Lower lobe of right lung (tissue), 2 donors: ENCODE data around the gene CHRND. TPM values are rescaled to one million over a fixed set of nuclear protein-coding genes. Genes with fewer than 3 reads are reported as not detected.

Experiments used
- ATAC-seq, 2 donors: fragments of 200-7000 bp; cut with Tn5 transposase; one replicate each; pipeline ENCODE4 v1.9.1; 2020 to 2022; ENCODE audit warnings: mild to moderate bottlenecking in 2 of 2, moderate library complexity in 2 of 2
- DNase-seq: peaks from one replicate; pipeline ENCODE4 v3.0.0-alpha.2; 2020
- H3K27ac ChIP-seq: fragments of 200-600 bp; one replicate; pipeline ENCODE4 v1.8.0; 2022
- H3K27me3 ChIP-seq: fragments of 200-600 bp; one replicate; pipeline ENCODE4 v1.8.0; 2022; ENCODE audit warnings: low read depth
- H3K36me3 ChIP-seq: fragments of 200-600 bp; one replicate; pipeline ENCODE4 v1.8.0; 2022; ENCODE audit warnings: mild to moderate bottlenecking
- H3K4me1 ChIP-seq: fragments of 200-600 bp; one replicate; pipeline ENCODE4 v1.8.0; 2022
- H3K4me3 ChIP-seq: fragments of 200-600 bp; one replicate; pipeline ENCODE4 v1.8.0; 2022; ENCODE audit warnings: mild to moderate bottlenecking
- H3K9me3 ChIP-seq: fragments of 200-600 bp; one replicate; pipeline ENCODE4 v1.8.0; 2022
- intact Hi-C: fragments of 100-400 bp; cut with DNase I; formaldehyde crosslinking; loops from one replicate; pipeline ENCODE4 v1.11.0; 2022
- total RNA-seq: library from RNA; stranded (reverse); fragmentation: NEBNext Ultra II Directional; extraction: Animal tissue kit (Norgen Biotek cat#: 25700); gene quantifications from one replicate; pipeline ENCODE4 v1.2.1, GENCODE V29; 2021
- TF ChIP-seq, protein P1 (sequence below): fragments of 200-600 bp; IDR thresholded peaks from one replicate; pipeline ENCODE4 v1.8.0; 2022; ENCODE audit warnings: antibody characterized with exemption, mild to moderate bottlenecking
- donor health status: DM: no; HTN: yes; CAD: no; lungs with severe emphysema.

The CHRND gene
- total RNA-seq, 1 donor from 2014 or later, result not detected

GRCh38 chr2:232487385-232488096, 38.4 kb upstream of the CHRND start, which contains the start of gene ECEL1:
TSS of gene ECEL1 (minus strand) at chr2:232487834. CDS start at chr2:232486653, 1,181 bp downstream.
- intact Hi-C loops, result no loop called here
- peak within 1 kb of the TSS; percentile 11 for H3K4me3 ChIP-seq
- TF ChIP-seq, protein P1, sequence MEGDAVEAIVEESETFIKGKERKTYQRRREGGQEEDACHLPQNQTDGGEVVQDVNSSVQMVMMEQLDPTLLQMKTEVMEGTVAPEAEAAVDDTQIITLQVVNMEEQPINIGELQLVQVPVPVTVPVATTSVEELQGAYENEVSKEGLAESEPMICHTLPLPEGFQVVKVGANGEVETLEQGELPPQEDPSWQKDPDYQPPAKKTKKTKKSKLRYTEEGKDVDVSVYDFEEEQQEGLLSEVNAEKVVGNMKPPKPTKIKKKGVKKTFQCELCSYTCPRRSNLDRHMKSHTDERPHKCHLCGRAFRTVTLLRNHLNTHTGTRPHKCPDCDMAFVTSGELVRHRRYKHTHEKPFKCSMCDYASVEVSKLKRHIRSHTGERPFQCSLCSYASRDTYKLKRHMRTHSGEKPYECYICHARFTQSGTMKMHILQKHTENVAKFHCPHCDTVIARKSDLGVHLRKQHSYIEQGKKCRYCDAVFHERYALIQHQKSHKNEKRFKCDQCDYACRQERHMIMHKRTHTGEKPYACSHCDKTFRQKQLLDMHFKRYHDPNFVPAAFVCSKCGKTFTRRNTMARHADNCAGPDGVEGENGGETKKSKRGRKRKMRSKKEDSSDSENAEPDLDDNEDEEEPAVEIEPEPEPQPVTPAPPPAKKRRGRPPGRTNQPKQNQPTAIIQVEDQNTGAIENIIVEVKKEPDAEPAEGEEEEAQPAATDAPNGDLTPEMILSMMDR, result no peak
- no peaks in the 10 kb centered on the region for H3K9me3 ChIP-seq
- no peak for ATAC-seq
- DNase-seq, result no peak
- H3K27ac ChIP-seq, result no peak within 1 kb of the TSS
- peaks cover 8% of the 10 kb centered on the region for H3K4me1 ChIP-seq
- H3K27me3 ChIP-seq, result peaks cover 75% of the 10 kb centered on the region
- no peaks in the 10 kb centered on the region for H3K36me3 ChIP-seq

- H3K9me3 ChIP-seq, result no peaks in the 10 kb centered on the region
- no peak overlapping the region for H3K27ac ChIP-seq
- peaks cover 69% of the 10 kb centered on the region for H3K27me3 ChIP-seq
- TF ChIP-seq, protein P1, result no peak
- peaks cover 8% of the 10 kb centered on the region for H3K4me1 ChIP-seq
- no peak overlapping the region for H3K4me3 ChIP-seq
- ATAC-seq (no peak), DNase-seq (peak; percentile 34)
- H3K36me3 ChIP-seq, result no peaks in the 10 kb centered on the region
- intact Hi-C loops, result no loop called here
These were observed 37.8 kb upstream of the CHRND start for GRCh38 chr2:232488097-232488711.

DNA sequence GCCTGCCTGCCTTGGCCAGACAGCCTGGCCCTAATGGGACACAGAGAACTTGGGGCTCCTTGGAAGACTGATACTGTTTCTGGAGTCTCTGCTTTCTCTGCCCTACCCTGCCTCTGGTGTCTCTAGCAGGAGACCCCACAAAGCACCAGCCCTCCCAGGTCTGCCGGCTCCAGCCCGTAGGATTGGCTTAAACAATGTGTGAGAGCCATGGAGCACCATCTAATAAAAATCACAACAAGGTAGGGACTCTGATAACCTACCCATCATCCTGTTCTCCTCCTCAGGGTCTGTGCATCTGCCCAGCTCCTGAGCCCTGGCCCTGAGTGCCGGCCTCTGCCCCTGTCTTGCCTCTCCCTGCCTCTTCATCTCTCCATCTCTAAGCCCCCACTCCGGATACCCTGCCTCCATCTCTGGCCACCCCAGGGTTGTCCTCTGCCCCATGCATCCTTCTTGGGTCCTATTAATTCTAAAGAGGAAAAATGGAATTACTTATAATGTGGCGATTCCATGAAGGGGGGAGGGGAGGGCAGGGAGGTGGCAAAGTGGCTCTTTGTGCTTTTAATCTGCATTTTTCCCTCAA, 37.1 kb upstream of the CHRND start:
- Histone ChIP-seq H3K27ac (no peak overlapping the region), H3K4me1 (peaks cover 8% of the 10 kb centered on the region), H3K9me3 (no peaks in the 10 kb centered on the region), H3K4me3 (no peak overlapping the region), H3K36me3 (no peaks in the 10 kb centered on the region), H3K27me3 (peaks cover 63% of the 10 kb centered on the region)
- DNase-seq, result peak; percentile 7
- TF ChIP-seq, protein P1, result no peak
- no peak for ATAC-seq
- intact Hi-C loops, result no loop called here

DNA sequence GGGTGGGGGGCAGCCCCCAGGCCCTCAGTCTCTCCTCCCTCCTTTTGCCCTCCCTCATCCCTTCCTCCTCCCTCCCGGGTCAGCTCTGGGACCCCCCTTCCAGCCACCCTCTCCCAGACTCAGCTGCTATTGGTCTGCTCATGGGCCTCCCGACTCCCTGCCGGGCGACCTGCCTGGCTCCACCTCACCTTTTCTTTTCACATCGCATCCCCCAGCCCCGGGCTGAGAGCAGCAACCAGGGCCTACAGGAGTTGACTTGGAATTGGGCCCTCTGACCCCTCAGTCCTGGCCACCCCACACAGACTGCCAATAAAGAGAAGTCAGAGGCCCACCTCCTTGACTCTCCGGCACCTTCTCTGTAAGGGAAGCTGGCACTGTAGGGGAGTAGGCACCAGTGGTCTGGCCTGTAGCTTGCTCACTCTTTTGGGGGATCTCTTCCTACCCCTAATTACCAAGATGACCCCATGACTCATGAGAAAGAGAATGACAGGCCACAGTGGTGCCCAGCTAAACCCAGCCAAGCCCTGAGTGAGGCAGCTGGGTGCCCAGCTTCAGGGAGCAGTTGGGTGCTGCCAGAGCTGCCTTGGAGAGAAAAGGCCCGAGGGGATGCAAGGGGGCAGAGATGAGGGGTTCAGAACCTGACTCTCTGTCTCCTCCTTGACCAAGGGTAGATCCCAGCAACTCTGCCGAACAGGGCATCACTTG, 36.3 kb upstream of the CHRND start:
- Histone ChIP-seq H3K27me3 (peaks cover 54% of the 10 kb centered on the region), H3K27ac (no peak overlapping the region), H3K4me3 (no peak overlapping the region), H3K36me3 (no peaks in the 10 kb centered on the region), H3K9me3 (no peaks in the 10 kb centered on the region), H3K4me1 (peaks cover 8% of the 10 kb centered on the region)
- intact Hi-C loops, result no loop called here
- DNase-seq (peak; percentile 22), ATAC-seq (no peak)
- TF ChIP-seq, protein P1, result no peak
